ENCODE data around the gene MRPS6.

- no peak for TF ChIP-seq CTCF (IDR thresholded peaks at IDR 0.05; ENCODE audit: low read depth, low read length)
- TF ChIP-seq POLR2A (IDR thresholded peaks at IDR 0.05; ENCODE audit: extremely low read depth, insufficient read length): no peak
Observed at GRCh38 chr21:34180407-34180806, 107.0 kb downstream of the MRPS6 start.

Data from NB4 (cell line).